AG09319 (cell line): ENCODE measurements around the gene ARID1B.

Experiments used
- DNase-seq: peaks from one replicate; pipeline ENCODE4 v3.0.0-alpha.2; 2010; ENCODE audit warnings: low read depth; ENCODE audit errors: extremely low read depth
- TF ChIP-seq, protein P1 (sequence below): IDR thresholded peaks from 2 replicates; pipeline ENCODE4 v1.5.1; 2011; ENCODE audit warnings: low read depth, mild to moderate bottlenecking, inconsistent platforms, low read length, moderate library complexity

Gene ARID1B

DNA sequence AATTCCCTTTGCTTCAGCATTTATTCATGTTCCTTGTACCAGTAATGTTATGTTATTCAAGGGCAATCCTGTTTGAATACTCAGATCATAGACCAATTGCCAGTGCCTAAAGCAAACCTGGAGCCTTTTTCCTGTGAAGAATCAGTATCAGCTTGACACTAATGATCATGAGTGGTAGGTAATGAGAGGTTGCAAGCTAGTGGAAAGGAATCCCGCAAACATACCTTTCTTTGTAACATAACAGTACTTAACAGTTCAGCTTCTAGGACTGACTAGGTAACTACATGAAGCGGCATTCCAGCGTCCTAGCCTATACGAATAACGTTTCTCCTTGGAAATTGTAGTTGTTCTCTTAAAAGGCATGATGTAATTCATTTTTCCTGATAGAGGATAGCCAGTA is 292.4 kb downstream of the ARID1B start:
- TF ChIP-seq, protein P1, sequence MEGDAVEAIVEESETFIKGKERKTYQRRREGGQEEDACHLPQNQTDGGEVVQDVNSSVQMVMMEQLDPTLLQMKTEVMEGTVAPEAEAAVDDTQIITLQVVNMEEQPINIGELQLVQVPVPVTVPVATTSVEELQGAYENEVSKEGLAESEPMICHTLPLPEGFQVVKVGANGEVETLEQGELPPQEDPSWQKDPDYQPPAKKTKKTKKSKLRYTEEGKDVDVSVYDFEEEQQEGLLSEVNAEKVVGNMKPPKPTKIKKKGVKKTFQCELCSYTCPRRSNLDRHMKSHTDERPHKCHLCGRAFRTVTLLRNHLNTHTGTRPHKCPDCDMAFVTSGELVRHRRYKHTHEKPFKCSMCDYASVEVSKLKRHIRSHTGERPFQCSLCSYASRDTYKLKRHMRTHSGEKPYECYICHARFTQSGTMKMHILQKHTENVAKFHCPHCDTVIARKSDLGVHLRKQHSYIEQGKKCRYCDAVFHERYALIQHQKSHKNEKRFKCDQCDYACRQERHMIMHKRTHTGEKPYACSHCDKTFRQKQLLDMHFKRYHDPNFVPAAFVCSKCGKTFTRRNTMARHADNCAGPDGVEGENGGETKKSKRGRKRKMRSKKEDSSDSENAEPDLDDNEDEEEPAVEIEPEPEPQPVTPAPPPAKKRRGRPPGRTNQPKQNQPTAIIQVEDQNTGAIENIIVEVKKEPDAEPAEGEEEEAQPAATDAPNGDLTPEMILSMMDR: no peak
- DNase-seq: no peak

DNA sequence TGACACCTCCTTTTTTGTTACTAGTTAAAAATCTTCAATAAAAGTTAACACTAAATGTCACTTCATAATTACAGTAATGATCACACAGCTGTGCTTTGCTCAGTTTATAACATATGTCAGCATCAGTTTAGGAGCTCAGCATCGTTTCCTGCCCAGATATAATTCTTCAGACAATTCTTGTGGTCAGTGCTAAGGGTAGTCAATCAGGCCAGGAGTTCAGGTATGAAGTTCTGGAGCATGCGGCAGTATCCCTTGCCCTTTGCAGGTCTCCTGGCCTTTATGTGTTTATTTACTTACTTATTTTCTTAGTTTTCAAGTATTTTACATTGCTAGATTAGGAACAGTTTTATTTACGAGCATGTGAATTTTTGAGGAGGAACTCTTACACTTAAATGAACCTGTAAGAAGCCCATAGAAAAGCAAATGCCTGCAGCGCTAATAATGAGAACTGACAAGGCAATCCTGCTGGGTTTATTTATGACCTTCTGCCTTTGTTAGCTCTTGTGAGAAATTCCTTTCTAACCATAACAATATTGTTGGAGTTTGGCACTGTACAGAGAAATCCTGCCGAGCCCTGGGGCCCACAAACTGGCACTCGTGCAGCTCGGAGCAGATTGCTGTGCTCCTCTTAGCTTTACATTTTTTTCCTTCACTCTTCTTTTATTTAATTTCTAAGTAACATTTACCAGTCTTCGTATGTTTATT is 293.4 kb downstream of the ARID1B start:
- no peak for DNase-seq
- TF ChIP-seq, protein P1: no peak

DNA sequence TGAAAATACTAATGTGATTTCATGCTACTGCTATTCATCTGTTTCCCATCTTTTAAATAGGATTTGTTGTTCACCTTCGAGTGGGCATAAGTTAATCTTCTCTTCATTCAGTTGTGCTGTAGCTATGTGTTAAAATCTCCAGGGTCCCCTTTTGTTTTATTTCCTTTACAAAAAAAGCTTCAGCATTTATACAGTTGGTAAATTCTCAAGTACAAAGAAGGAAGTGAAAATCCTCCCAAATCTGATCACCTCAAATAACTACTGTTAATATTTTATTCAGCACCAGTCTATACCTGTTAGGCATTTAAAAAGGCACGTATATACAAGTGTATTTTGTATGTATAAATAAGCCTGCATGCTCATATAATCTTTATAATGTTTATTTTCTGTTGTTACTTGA is 294.9 kb downstream of the ARID1B start:
- TF ChIP-seq, protein P1: no peak
- no peak for DNase-seq

DNA sequence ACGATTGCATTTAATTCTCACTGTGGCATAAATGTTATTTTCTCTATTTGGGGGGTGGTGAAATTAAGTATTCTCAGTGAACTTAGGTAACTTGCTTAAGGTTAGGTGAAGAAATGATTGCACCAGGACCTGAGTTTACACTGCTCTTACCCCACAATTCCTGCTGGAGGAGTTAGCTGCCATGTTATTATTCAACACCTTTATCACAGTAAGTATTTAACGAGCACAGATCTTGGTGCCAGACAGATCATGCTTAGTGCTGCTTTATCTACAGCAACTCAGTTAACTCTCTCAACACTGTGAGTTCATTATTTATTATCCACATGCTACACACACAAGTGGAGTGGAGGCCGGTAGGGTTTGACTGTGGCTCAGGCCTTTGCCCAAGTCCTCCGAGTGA is 296.4 kb downstream of the ARID1B start:
- TF ChIP-seq, protein P1: no peak
- no peak for DNase-seq

DNA sequence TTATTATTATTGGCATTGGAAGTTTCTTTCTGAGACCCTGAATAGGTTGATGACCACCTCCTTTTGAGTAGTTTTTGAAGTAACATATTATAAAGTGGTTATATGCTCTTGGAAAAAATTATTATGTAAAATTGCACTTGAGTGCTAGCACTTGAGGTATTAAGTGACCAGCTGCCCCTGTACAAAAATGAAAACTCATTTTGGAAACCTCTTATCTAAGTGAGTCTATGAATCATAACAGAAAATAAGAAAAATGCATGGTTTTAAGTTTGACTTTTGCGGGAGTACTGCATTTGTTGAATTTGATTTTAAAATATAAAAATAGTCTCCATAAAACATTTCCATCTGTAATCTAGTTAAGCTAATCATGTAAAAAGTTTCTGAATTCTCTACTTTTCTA is 297.8 kb downstream of the ARID1B start:
- no peak for DNase-seq

DNA sequence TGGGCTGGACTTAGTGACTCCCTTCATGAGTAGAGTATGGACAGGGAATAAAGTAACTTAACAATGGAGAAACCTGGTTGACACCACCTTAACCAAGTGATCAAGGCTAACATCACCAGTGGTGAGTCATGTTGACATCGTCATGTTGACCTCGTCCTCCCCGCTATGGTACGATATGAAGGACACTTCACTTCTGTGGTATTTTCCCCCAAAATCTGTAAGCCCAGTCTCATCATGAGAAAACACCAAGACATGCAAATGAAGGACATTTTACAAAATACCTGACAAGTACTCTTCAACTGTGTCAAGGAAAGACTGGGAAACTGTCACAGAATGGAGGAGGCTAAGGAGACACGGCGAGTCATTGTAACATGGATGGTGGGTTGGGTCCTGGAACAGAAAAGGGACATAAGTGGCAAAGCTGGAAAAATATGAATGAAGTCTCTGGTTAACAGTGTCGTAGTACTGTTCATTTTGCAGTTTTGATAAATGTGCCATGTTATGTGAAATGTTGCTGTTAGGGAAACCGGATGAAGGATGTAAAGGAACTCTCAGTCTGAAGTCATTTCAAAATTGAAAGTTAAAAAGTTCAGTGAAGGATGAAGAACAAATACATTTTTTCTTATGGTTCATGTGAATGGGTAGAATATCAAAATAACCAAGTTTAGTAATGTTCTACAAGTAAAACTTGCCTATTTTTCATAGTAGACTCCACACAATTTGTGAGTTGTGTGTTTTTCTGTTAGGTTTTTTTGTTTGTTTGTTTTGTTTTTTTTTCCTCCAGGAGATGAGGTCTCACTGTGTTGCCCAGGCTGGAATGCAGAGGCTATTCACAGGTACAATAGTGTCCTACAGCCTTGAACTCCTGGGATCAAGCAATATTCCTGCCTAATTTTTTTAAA is 298.6 kb downstream of the ARID1B start:
- DNase-seq: no peak
- TF ChIP-seq, protein P1: no peak

More for the DNA sequence above, 297.8 kb downstream of the ARID1B start:
- TF ChIP-seq, protein P1: no peak

DNA sequence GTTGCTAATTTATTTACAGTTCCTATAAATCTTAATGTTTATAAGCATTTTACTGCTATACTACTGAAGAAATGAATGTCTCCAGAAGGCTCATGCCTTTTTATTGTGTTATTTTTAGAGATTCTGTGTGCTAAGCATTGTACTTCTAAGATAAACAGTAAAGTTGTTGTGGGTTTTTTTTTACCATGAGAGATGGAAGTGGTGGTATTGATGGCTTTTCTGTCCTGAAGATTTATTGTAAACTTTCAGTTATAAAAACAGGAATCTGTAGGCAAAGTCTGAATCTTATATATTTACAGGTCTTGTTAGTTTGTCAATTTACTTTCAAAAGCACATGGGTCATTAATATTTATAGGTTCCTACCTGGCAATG is 299.3 kb downstream of the ARID1B start:
- TF ChIP-seq, protein P1: no peak
- no peak for DNase-seq
